ENCODE results near the gene SCN2B. TPM values are rescaled to one million over a fixed set of nuclear protein-coding genes. Genes with fewer than 3 reads are reported as not detected.

Gene SCN2B
- total RNA-seq, 2 experiments from 2014 or later = not detected

DNA sequence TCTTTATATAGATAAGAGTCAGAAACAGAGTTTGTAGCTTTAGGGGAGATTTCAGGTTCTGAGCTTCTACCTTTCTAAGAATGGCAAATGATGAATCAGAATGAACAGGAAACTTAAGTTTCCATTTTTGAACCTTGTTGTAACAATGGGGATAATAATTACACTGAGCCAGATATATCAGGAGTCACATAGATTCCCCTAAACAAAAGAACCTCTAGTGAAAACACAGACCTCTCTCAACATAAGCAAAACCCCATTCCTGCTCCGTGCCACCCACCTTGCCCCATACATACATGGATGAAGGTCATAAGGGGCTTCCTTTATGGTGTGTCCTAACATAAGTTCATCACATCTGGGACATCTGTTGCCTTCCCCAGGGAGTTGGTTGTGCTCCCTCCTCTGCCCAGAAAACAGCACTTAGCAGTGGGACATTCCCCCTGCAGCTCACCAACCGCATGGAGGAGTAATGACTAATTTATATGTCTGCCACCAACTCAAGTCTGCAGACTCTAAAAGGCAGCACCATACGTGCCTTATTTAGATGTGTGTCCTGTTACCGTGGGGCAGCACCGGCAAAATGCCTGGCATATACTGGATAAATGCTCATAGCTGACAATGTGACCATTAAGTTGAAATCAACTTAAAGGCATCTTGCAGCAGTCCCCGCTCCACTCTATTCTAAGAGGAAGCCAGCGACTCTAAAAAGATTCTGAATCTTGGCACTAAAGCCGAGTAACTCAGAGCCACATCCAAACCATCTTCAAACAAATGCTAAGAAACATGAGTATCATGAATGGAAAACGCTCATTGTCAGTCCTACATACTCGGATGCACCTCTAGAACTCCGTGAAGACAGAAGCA lies 40.4 kb upstream of the SCN2B start:
- Mint-ChIP-seq H3K36me3 (peaks cover 58% of the 10 kb centered on the region), H3K4me1 (ENCODE audit: low read depth) (peaks cover 97% of the 10 kb centered on the region), H3K4me3 (peak overlapping the region; percentile 81), H3K9me3 (no peaks in the 10 kb centered on the region), H3K27ac (peak overlapping the region; percentile 97), H3K27me3 (no peaks in the 10 kb centered on the region)
- DNase-seq = peak; percentile 78
- POLR2A ChIA-PET = interaction anchor here (0.7 to 8.2 kb wide), 16 partner anchors 9 to 231 kb away, joined by 3 to 83 read pairs (median 8); partner anchors contain the start of genes CD3D, CD3E, IL10RA and JAML
- CTCF ChIA-PET = interaction anchor here (0.5 to 4.0 kb wide), 10 partner anchors 8 to 122 kb away, joined by 3 to 14 read pairs (median 6); partner anchors contain the start of genes JAML and MPZL3
- intact Hi-C loops (cut with micrococcal nuclease) = loop anchor here (1.0 to 5.0 kb wide), 9 partner anchors 8 to 222 kb away; partner anchors contain the start of genes CD3D, JAML and MPZL3

DNA sequence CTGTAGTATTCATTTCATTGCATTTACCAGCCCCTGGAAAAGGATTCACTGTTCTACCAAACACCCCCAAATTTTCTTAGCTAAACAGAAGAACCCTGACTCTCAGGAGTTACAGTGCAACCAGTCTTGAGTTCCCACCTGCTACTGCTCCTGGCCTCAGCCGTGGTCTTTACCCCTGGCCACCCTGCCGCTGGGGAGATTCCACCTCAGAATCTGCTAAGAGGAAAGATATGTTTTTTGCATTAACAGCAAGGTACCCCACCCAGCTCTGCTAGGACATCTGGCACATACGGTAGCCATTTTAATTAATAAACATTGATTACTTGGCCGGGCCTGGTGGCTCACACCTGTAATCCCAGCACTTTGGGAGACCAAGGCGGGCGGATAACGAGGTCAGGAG lies 39.3 kb upstream of the SCN2B start:
- ChIA-PET CTCF (interaction anchor here (0.8 to 4.0 kb wide), 10 partner anchors 11 to 248 kb away, joined by 3 to 14 read pairs (median 6); partner anchors contain the start of gene MPZL3), POLR2A (interaction anchor here (0.7 to 8.2 kb wide), 9 partner anchors 10 to 123 kb away, joined by 3 to 83 read pairs (median 9); partner anchors contain the start of genes JAML and MPZL3)
- DNase-seq = no peak
- H3K4me3 Mint-ChIP-seq = peak overlapping the region; percentile 81
- no peaks in the 10 kb centered on the region for H3K27me3 Mint-ChIP-seq
- H3K4me1 Mint-ChIP-seq (ENCODE audit: low read depth) = peaks cover 95% of the 10 kb centered on the region
- H3K36me3 Mint-ChIP-seq = peaks cover 58% of the 10 kb centered on the region
- H3K9me3 Mint-ChIP-seq = no peaks in the 10 kb centered on the region
- intact Hi-C loops (cut with micrococcal nuclease) = loop anchor here (2.0 to 5.0 kb wide), 3 partner anchors 127 to 223 kb away; partner anchors contain the start of gene CD3D
- peak overlapping the region; percentile 97 for H3K27ac Mint-ChIP-seq

DNA sequence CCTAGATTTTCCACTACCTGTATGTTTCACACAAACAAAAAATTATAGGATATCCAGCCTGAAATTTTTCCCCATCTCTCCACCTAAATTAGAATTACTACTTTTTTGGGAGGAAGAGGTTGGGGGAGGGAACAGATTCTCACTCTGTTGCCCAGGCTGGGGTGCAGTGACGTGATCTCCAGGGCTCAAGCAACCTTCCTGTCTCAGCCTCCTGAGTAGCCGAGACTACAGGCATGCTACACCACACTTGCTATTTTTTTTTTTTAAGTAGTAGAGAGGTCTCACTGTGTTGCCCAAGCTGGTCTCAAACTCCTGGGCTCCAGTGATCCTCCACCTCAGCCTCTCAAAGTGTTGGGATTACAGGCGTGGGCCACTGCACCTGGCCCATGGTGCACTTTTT lies 38.8 kb upstream of the SCN2B start:
- intact Hi-C loops (cut with micrococcal nuclease) = loop anchor here (5.0 kb wide), 1 partner anchor 213 kb away; no protein-coding TSS in a partner anchor
- peak; percentile 48 for DNase-seq
- no peaks in the 10 kb centered on the region for H3K27me3 Mint-ChIP-seq
- peak overlapping the region; percentile 81 for H3K4me3 Mint-ChIP-seq
- H3K27ac Mint-ChIP-seq = peak overlapping the region; percentile 97
- peaks cover 62% of the 10 kb centered on the region for H3K36me3 Mint-ChIP-seq
- no peaks in the 10 kb centered on the region for H3K9me3 Mint-ChIP-seq
- POLR2A ChIA-PET = interaction anchor here (0.8 to 8.2 kb wide), 6 partner anchors 10 to 89 kb away, joined by 3 to 83 read pairs (median 50); partner anchors contain the start of genes CD3E, JAML and MPZL3
- CTCF ChIA-PET = interaction anchor here (0.8 to 2.9 kb wide), 6 partner anchors 12 to 248 kb away, joined by 3 to 14 read pairs (median 8); no protein-coding TSS in a partner anchor
- H3K4me1 Mint-ChIP-seq (ENCODE audit: low read depth) = peaks cover 94% of the 10 kb centered on the region

DNA sequence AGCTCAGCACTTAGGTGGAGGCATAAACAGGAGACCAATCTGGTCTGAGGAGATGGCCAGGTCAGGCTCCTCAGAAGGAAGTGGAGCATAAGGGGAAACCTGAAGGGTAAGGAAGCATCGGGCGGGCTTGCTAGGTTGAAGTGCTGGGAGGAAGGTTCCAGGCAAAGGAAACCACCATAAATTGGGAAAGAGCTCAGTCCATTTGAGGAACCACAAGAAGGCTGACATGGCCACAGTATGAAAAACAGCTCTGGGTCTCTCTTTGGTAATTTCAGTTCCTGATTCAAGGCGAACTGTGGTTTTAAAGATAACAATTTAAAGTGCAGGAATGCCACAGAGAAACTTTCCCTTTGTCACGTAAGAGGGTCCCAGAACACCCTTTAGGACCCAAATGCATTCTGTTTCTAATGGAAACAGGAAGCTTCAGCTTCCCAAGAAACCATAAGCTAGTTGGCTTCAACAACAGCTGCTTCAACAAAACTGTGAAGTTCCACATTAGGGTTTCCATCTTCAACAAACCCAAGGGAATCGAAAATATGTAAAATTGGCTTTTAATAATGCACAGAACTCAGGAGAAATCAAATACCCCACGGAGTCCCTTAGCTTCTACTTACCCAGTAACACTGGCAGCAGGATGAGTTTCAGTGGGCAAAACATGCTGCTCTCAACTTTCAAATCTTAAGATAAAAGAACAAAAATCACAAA lies 37.9 kb upstream of the SCN2B start:
- H3K36me3 Mint-ChIP-seq = peaks cover 59% of the 10 kb centered on the region

DNA sequence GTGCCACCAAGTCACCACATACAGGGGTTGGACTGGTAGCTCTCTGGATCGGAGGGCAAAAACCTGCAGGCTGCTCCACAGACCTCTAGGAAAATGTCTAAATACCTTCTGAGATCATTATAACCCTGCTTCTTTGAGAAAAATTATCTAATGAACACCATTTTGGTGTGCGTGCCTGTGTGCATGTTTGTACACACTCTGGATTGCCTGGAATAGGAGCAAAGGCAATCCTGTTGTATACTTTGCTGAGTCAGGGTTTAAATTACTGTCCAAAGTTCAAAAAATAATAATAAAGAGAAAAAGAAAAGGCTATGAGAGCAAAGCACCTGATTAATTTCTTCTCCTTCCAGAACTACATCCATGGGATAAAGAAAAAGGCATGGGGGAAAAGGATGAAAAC lies 37.3 kb upstream of the SCN2B start:
- ChIA-PET POLR2A (interaction anchor here (0.9 to 8.2 kb wide), 7 partner anchors 10 to 91 kb away, joined by 3 to 83 read pairs (median 9); partner anchors contain the start of genes CD3E, JAML and MPZL3), CTCF (interaction anchor here (1.7 to 2.9 kb wide), 5 partner anchors 11 to 82 kb away, joined by 7 to 14 read pairs (median 9); no protein-coding TSS in a partner anchor)
- Mint-ChIP-seq H3K36me3 (peaks cover 59% of the 10 kb centered on the region), H3K4me3 (peak overlapping the region; percentile 81), H3K27ac (peak overlapping the region; percentile 97), H3K27me3 (no peaks in the 10 kb centered on the region), H3K4me1 (ENCODE audit: low read depth) (peaks cover 91% of the 10 kb centered on the region), H3K9me3 (no peaks in the 10 kb centered on the region)
- intact Hi-C loops (cut with micrococcal nuclease) = no loop called here
- DNase-seq = no peak

More for the DNA sequence above, 37.9 kb upstream of the SCN2B start:
- DNase-seq = no peak
- no peaks in the 10 kb centered on the region for H3K9me3 Mint-ChIP-seq
- H3K27me3 Mint-ChIP-seq = no peaks in the 10 kb centered on the region
- ChIA-PET POLR2A (interaction anchor here (0.6 to 8.2 kb wide), 9 partner anchors 10 to 90 kb away, joined by 3 to 83 read pairs (median 7); partner anchors contain the start of genes CD3E, JAML and MPZL3), CTCF (interaction anchor here (0.8 to 2.9 kb wide), 7 partner anchors 12 to 90 kb away, joined by 3 to 14 read pairs (median 7); partner anchors contain the start of gene CD3E)
- intact Hi-C loops (cut with micrococcal nuclease) = no loop called here
- peak overlapping the region; percentile 81 for H3K4me3 Mint-ChIP-seq
- H3K27ac Mint-ChIP-seq = peak overlapping the region; percentile 97
- peaks cover 91% of the 10 kb centered on the region for H3K4me1 Mint-ChIP-seq (ENCODE audit: low read depth)

DNA sequence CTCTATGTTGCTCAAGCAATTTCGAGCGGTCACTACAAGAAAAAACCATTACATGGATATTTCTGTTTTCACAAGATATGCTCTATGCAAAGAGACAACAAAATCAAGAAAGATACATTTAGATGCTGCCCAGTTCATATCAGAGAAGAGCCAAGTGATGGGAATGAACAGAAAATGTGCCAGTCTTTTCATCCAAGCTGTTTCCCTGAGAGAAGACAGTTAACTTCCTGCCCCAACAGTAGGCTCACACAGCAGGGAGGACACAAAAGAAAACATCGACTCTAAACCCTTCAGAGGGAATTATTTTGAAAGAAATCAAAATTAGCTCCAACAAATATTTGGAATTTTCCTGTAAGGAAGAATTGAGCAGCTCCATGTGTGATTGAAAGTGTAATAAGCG lies 36.8 kb upstream of the SCN2B start:
- no peaks in the 10 kb centered on the region for H3K9me3 Mint-ChIP-seq
- peaks cover 88% of the 10 kb centered on the region for H3K4me1 Mint-ChIP-seq (ENCODE audit: low read depth)
- peak overlapping the region; percentile 97 for H3K27ac Mint-ChIP-seq
- no peak for DNase-seq
- H3K27me3 Mint-ChIP-seq = no peaks in the 10 kb centered on the region
- peak overlapping the region; percentile 30 for H3K4me3 Mint-ChIP-seq
- intact Hi-C loops (cut with micrococcal nuclease) = no loop called here
- peaks cover 57% of the 10 kb centered on the region for H3K36me3 Mint-ChIP-seq
- CTCF ChIA-PET = interaction anchor here (2.1 kb wide), 2 partner anchors 14 to 82 kb away, joined by 7 to 13 read pairs; no protein-coding TSS in a partner anchor
- POLR2A ChIA-PET = interaction anchor here (1.8 to 8.2 kb wide), 4 partner anchors 9 to 38 kb away, joined by 9 to 83 read pairs (median 45); partner anchors contain the start of genes JAML and MPZL3

DNA sequence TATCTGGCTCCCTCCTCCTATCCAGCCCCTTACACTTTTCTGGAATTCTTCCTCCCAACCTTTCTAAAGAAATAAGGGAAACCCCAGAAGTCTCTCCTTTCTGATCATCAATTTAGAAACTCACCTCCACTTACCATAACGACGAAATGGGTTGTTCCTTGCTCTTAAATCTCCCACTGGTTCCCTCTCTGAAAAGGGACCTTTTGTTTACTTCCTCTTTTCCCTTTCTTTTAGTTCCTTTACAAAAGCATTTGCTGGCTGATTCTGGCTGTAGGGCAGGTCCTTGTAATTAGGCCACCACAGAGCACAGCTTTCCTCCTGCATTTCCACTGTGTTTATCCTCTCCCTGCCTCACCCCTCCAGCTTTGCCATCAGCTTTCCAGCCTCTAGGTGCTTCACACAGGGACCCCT lies 36.3 kb upstream of the SCN2B start:
- Mint-ChIP-seq H3K9me3 (no peaks in the 10 kb centered on the region), H3K4me1 (ENCODE audit: low read depth) (peaks cover 88% of the 10 kb centered on the region), H3K4me3 (peak overlapping the region; percentile 30), H3K36me3 (peaks cover 61% of the 10 kb centered on the region), H3K27me3 (no peaks in the 10 kb centered on the region), H3K27ac (peak overlapping the region; percentile 97)
- POLR2A ChIA-PET = interaction anchor here (2.5 to 8.2 kb wide), 2 partner anchors 9 to 38 kb away, joined by 9 to 83 read pairs; partner anchors contain the start of gene MPZL3
- intact Hi-C loops (cut with micrococcal nuclease) = no loop called here
- DNase-seq = no peak
- CTCF ChIA-PET = interaction anchor here (2.1 to 2.7 kb wide), 2 partner anchors 14 to 83 kb away, joined by 7 to 9 read pairs; no protein-coding TSS in a partner anchor

DNA sequence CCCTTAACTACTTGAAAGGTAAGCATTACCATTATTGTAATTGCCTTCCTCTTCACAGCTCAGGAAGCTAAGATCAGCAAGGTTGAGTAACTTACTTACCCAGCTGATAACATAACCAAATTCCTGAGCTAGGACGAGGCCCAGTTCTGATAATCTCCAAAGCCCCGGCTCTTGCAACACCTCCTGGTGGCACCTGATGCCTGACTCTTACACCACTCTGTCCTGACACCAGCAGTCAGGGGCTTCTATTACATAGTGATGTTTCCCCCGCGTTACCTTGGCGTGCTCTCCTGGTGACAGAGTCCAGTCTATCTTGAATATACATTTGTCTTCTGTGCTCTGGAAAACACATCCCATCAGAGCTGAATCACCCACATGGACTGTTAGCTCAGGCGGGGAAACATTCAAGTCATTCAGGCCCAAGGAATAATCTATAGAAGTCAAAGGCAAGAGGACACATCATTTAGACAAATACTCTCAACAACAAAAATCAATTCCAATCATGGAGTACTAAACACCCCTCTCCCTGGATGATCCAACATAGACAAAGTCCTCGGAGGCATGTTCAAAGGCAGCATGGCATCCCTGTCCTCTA lies 35.8 kb upstream of the SCN2B start:
- Mint-ChIP-seq H3K9me3 (no peaks in the 10 kb centered on the region), H3K4me3 (no peak overlapping the region), H3K27me3 (no peaks in the 10 kb centered on the region), H3K36me3 (peaks cover 66% of the 10 kb centered on the region), H3K27ac (peak overlapping the region; percentile 97), H3K4me1 (ENCODE audit: low read depth) (peaks cover 87% of the 10 kb centered on the region)
- no peak for DNase-seq
- POLR2A ChIA-PET = interaction anchor here (0.6 to 2.5 kb wide), 5 partner anchors 10 to 48 kb away, joined by 3 to 9 read pairs (median 5); partner anchors contain the start of genes JAML and MPZL3
- CTCF ChIA-PET = interaction anchor here (0.7 to 2.7 kb wide), 3 partner anchors 10 to 83 kb away, joined by 3 to 9 read pairs (median 5); no protein-coding TSS in a partner anchor
- intact Hi-C loops (cut with micrococcal nuclease) = no loop called here

DNA sequence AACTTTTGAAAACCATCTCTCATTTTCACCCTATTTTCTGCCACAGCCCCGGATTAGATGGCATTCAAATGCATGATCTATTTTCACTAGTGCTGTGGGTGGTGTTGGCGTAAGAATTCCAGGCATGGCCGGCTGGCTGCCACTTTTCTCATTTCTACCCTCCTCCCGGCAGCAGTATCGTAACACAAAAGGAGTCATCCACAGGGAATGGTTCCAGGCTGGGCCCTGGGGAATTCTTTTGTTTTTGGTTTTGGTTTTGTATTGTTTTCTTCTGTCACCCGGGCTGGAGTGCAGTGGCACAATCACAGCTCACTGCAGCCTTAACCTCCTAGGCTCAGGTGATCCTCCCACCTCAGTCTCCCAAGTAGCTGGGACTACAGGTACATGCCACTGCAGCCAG lies 34.6 kb upstream of the SCN2B start:
- Mint-ChIP-seq H3K4me3 (no peak overlapping the region), H3K9me3 (no peaks in the 10 kb centered on the region), H3K4me1 (ENCODE audit: low read depth) (peaks cover 88% of the 10 kb centered on the region), H3K36me3 (peaks cover 77% of the 10 kb centered on the region), H3K27ac (peak overlapping the region; percentile 50), H3K27me3 (no peaks in the 10 kb centered on the region)
- intact Hi-C loops (cut with micrococcal nuclease) = no loop called here
- DNase-seq = no peak
- CTCF ChIA-PET = interaction anchor here (0.7 to 2.7 kb wide), 4 partner anchors 9 to 84 kb away, joined by 3 to 9 read pairs (median 4); no protein-coding TSS in a partner anchor
- POLR2A ChIA-PET = interaction anchor here (0.6 to 1.4 kb wide), 2 partner anchors 9 to 35 kb away, joined by 3 to 7 read pairs; no protein-coding TSS in a partner anchor

DNA sequence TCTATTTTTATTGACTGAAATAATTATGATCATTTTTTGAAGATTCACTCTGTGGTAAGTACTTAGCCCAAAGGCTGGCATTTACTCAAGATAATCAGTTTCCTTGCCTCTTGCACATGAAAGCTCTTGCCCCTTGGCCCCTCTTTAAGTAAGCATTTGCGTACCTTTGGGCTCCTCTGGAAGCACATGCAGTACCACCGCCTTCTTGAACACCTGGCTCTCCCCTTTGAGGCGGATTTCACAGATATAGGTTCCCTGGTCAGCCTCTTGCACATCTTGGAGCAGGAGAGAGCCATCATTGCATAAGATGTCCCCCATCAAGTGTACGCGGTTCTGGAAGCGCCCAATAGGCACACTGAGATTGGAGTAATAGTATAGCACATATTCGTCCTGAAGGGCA lies 33.9 kb upstream of the SCN2B start:
- Mint-ChIP-seq H3K9me3 (no peaks in the 10 kb centered on the region), H3K27ac (peak overlapping the region; percentile 38), H3K4me3 (no peak overlapping the region), H3K4me1 (ENCODE audit: low read depth) (peaks cover 89% of the 10 kb centered on the region), H3K27me3 (no peaks in the 10 kb centered on the region), H3K36me3 (peaks cover 81% of the 10 kb centered on the region)
- no peak for DNase-seq
- CTCF ChIA-PET = interaction anchor here (1.8 to 2.7 kb wide), 2 partner anchors 8 to 12 kb away, joined by 5 to 9 read pairs; no protein-coding TSS in a partner anchor
- POLR2A ChIA-PET = interaction anchor here (1.0 kb wide), 1 partner anchor 16 kb away, joined by 4 read pairs; no protein-coding TSS in a partner anchor
- intact Hi-C loops (cut with micrococcal nuclease) = no loop called here
